K562 (cell line): ENCODE measurements around the gene ZCCHC3. TPM values are rescaled to one million over a fixed set of nuclear protein-coding genes. Genes with fewer than 3 reads are reported as not detected.

Source experiments
- CXXC5 ChIP-seq: fragments of 250-450 bp; sonication (Bioruptor Pico); IDR thresholded peaks from 2 replicates; pipeline ENCODE4 v1.8.0; 2022; ENCODE audit warnings: inconsistent platforms, mild to moderate bottlenecking, moderate library complexity
- E4F1 ChIP-seq: fragments of 250-450 bp; sonication (Bioruptor Pico); IDR thresholded peaks from 2 replicates; pipeline ENCODE4 v1.5.0; 2021; ENCODE audit warnings: mild to moderate bottlenecking, borderline replicate concordance
- EGR1 ChIP-seq: fragments of 450-650 bp; conservative IDR thresholded peaks from 2 replicates; pipeline ENCODE4 v1.6.1; 2017; ENCODE audit warnings: mild to moderate bottlenecking
- GABPB2 ChIP-seq: fragments of 250-450 bp; sonication (Bioruptor Pico); conservative IDR thresholded peaks from 2 replicates; pipeline ENCODE4 v1.5.1; 2021; ENCODE audit warnings: mild to moderate bottlenecking
- L3MBTL2 ChIP-seq: fragments of 450-650 bp; IDR thresholded peaks from 2 replicates; pipeline ENCODE4 v1.6.1; 2016; ENCODE audit warnings: mild to moderate bottlenecking, moderate library complexity
- MAFK ChIP-seq: IDR thresholded peaks from 2 replicates; pipeline ENCODE4 v1.6.1; 2011; ENCODE audit warnings: low read length, improper control_type of control experiment
- MBD2 ChIP-seq: sonication (generic); IDR thresholded peaks from 2 replicates; pipeline ENCODE4 v1.6.1; 2016; ENCODE audit warnings: low read depth, borderline replicate concordance
- NCOA6 ChIP-seq: fragments of 450-650 bp; IDR thresholded peaks from 2 replicates; pipeline ENCODE4 v1.6.1; 2017; ENCODE audit warnings: mild to moderate bottlenecking
- NR3C1 ChIP-seq: sonication (generic); formaldehyde crosslinking; IDR thresholded peaks from 2 replicates; pipeline ENCODE4 v1.8.1; 2022; ENCODE audit warnings: missing genetic modification reagents
- NRF1 ChIP-seq, 2 experiments: fragments of 450-650 bp; IDR thresholded peaks in 1 of 2; conservative IDR thresholded peaks in 1 of 2; 2 replicates each; pipeline ENCODE4 v1.6.1; 2014; ENCODE audit warnings: mild to moderate bottlenecking in 2 of 2
- PHF20 ChIP-seq: fragments of 450-650 bp; IDR thresholded peaks from 2 replicates; pipeline ENCODE4 v1.6.1; 2018; ENCODE audit not compliant: partially characterized antibody
- PHF8 ChIP-seq: fragments of 200-600 bp; sonication (generic); IDR thresholded peaks from 2 replicates; pipeline ENCODE4 v1.6.1; 2012; ENCODE audit warnings: mixed run types, mild to moderate bottlenecking, inconsistent platforms, low read length, moderate library complexity, borderline replicate concordance
- POLR2G ChIP-seq: fragments of 200-400 bp; formaldehyde crosslinking; IDR thresholded peaks from 2 replicates; pipeline ENCODE4 v1.6.1; 2017; ENCODE audit warnings: low read depth, mild to moderate bottlenecking, antibody characterized with exemption, low read length, moderate library complexity
- RAD21 ChIP-seq, 2 experiments: fragments of 250-450 bp in 1 of 2; fragments of 450-650 bp in 1 of 2; sonication (Bioruptor Pico) in 1 of 2; formaldehyde crosslinking in 1 of 2; IDR thresholded peaks in 1 of 2; conservative IDR thresholded peaks in 1 of 2; 2 replicates each; pipeline versions ENCODE4 v1.4.0 to v1.8.0; 2020 to 2022; ENCODE audit warnings: mild to moderate bottlenecking in 2 of 2, moderate library complexity in 1 of 2
- RBBP5 ChIP-seq: fragments of 200-600 bp; sonication (generic); IDR thresholded peaks from 2 replicates; pipeline ENCODE4 v1.6.1; 2012; ENCODE audit warnings: borderline replicate concordance, mild to moderate bottlenecking, low read length, control low read depth, inconsistent platforms; ENCODE audit not compliant: insufficient read depth, poor library complexity, severe bottlenecking
- RBFOX2 ChIP-seq: fragments of 200-400 bp; formaldehyde crosslinking; IDR thresholded peaks from 2 replicates; pipeline ENCODE4 v1.6.1; 2017; ENCODE audit warnings: low read depth, mild to moderate bottlenecking, low read length, moderate library complexity
- RBM22 ChIP-seq: fragments of 200-400 bp; formaldehyde crosslinking; IDR thresholded peaks from 2 replicates; pipeline ENCODE4 v1.6.1; 2018; ENCODE audit warnings: low read length, low read depth; ENCODE audit not compliant: poor library complexity, severe bottlenecking
- SPI1 ChIP-seq: IDR thresholded peaks from 2 replicates; pipeline ENCODE4 v1.6.1; 2011; ENCODE audit warnings: low read depth, low read length, control low read depth, borderline replicate concordance
- SRSF7 ChIP-seq: fragments of 200-400 bp; formaldehyde crosslinking; optimal IDR thresholded peaks from 2 replicates; pipeline ENCODE3; 2017; ENCODE audit warnings: mild to moderate bottlenecking, low read depth, low read length
- TAF1 ChIP-seq: IDR thresholded peaks from 2 replicates; pipeline ENCODE4 v1.6.1; 2011; ENCODE audit warnings: mild to moderate bottlenecking, low read length, moderate library complexity; ENCODE audit not compliant: insufficient read depth, control insufficient read depth, severe bottlenecking; ENCODE audit errors: extremely low read depth
- TBL1XR1 ChIP-seq, 2 experiments: IDR thresholded peaks; 2 replicates each; pipeline ENCODE4 v1.6.1; 2012; ENCODE audit warnings: improper control_type of control experiment in 2 of 2, low read length in 2 of 2, mild to moderate bottlenecking in 1 of 2
- WHSC1 ChIP-seq: IDR thresholded peaks from one replicate; pipeline ENCODE4 v1.6.1; 2012; ENCODE audit warnings: low read length, control low read depth, inconsistent platforms
- ZBTB2 ChIP-seq: fragments of 450-650 bp; IDR thresholded peaks from 2 replicates; pipeline ENCODE4 v1.6.1; 2016; ENCODE audit warnings: antibody characterized with exemption
- ZBTB7A ChIP-seq: IDR thresholded peaks from 2 replicates; pipeline ENCODE4 v1.6.1; 2011; ENCODE audit warnings: low read depth, mild to moderate bottlenecking, low read length, moderate library complexity, borderline replicate concordance; ENCODE audit not compliant: control insufficient read depth
- polyA plus RNA-seq, 8 experiments: library from polyadenylated mRNA; depleted of rRNA in 4 of 8; stranded (reverse) in 5 of 8; unstranded in 3 of 8; fragments of >200 nt; fragmentation: Nextera tagmentation in 2 of 8; fragmentation: Illumina TruSeq in 1 of 8; extraction: Ambion mirVana in 2 of 8; extraction: Trizol in 1 of 8; gene quantifications; 2 replicates each; pipeline versions ENCODE4 v1.2.1 to v1.2.3, GENCODE V29; 2011 to 2014; ENCODE audit warnings: inconsistent platforms in 1 of 8, missing spikeins in 1 of 8
- total RNA-seq, 7 experiments: library from RNA; depleted of rRNA in 6 of 7; stranded (reverse); fragments of >200 nt in 6 of 7; fragmentation: Illumina TruSeq in 2 of 7; extraction: Trizol in 2 of 7; gene quantifications; 2 replicates each; pipeline versions ENCODE4 v1.2.1 to v1.2.3, GENCODE V29; 2011 to 2021; ENCODE audit warnings: low replicate concordance in 1 of 7

The ZCCHC3 gene
- total and polyA plus RNA-seq, 9 of the 15 experiments (the other 6 are each of a cell fraction or from before 2014, with no cell fraction given) = 2.8 to 23.3 (median 16.5) TPM

GRCh38 chr20:346640-347316 is 49.4 kb downstream of the ZCCHC3 start, which contains the start of gene NRSN2 (continued):
- TF ChIP-seq CXXC5 (CRISPR knock-in tag) (peak; percentile 88), TBL1XR1 (IDR thresholded peaks at IDR 0.05; ENCODE audit: low read length in 2 of 2) (no peak), RBFOX2 (peak; percentile 11; the same call in 1 of the 2 replicates), MBD2 (no peak), RBM22 (no peak), TAF1 (peak; percentile 26), RAD21 (CRISPR knock-in tag; conservative IDR thresholded peaks at IDR 0.05 in 1 of 2, IDR thresholded peaks at IDR 0.05 in 1 of 2) (no peak), WHSC1 (no peak), MAFK (no peak), NCOA6 (no peak), SPI1 (0 out of 2 replicates have a peak, but pooled peaks have one; percentile 2), PHF8 (peak; percentile 29; the same call in 1 of the 2 replicates), EGR1 (0 out of 2 replicates have a peak, but pooled peaks have one; percentile 10), SRSF7 (no peak), L3MBTL2 (peak; percentile 62), RBBP5 (peak; percentile 46), NR3C1 (CRISPR knock-in tag) (0 out of 2 replicates have a peak, but pooled peaks have one; percentile 4), GABPB2 (no peak), ZBTB2 (no peak), PHF20 (no peak), POLR2G (peak; percentile 45; the same call in 1 of the 2 replicates), ZBTB7A (peak; percentile 41; the same call in 1 of the 2 replicates), E4F1 (no peak), NRF1 (conservative IDR thresholded peaks at IDR 0.05 in 1 of 2, IDR thresholded peaks at IDR 0.05 in 1 of 2) (peak; percentile 83 to 85)
